Esophagus squamous epithelium (tissue), 5 donors: ENCODE results near the gene FNBP1L. TPM values are rescaled to one million over a fixed set of nuclear protein-coding genes. Genes with fewer than 3 reads are reported as not detected.

Experiments
- DNase-seq: peaks from one replicate; lab custom pipeline; 2025; lab: John Stamatoyannopoulos, UW
- H3K27ac ChIP-seq, 4 donors: fragments of 200-600 bp; sonication (generic); one replicate each; pipeline ENCODE4 v1.5.1; 2016 to 2019; ENCODE audit warnings: mild to moderate bottlenecking in 1 of 4
- H3K27me3 ChIP-seq, 4 donors: fragments of 200-600 bp; sonication (generic); 1 replicate in 3 of 4; 2 replicates in 1 of 4; pipeline versions ENCODE4 v1.5.1 to v1.6.0; 2017 to 2021; ENCODE audit warnings: antibody characterized with exemption in 1 of 4
- H3K36me3 ChIP-seq, 3 donors: fragments of 200-600 bp; sonication (generic); one replicate each; pipeline ENCODE4 v1.5.1; 2016 to 2019
- H3K4me1 ChIP-seq, 3 donors: fragments of 200-600 bp; sonication (generic); one replicate each; pipeline ENCODE4 v1.5.1; 2017 to 2019
- H3K4me3 ChIP-seq, 4 donors: fragments of 200-600 bp; sonication (generic); 1 replicate in 3 of 4; 2 replicates in 1 of 4; pipeline ENCODE4 v1.5.1; 2016 to 2019; ENCODE audit warnings: mild to moderate bottlenecking in 2 of 4, moderate library complexity in 1 of 4
- H3K9me3 ChIP-seq, 3 donors: fragments of 200-600 bp; sonication (generic); one replicate each; pipeline ENCODE4 v1.5.1; 2016 to 2019
- POLR2A ChIP-seq, 4 donors: fragments of 450-650 bp; IDR thresholded peaks; one replicate each; pipeline ENCODE4 v1.6.1; 2017; ENCODE audit warnings: antibody characterized with exemption in 4 of 4, mild to moderate bottlenecking in 4 of 4, moderate library complexity in 3 of 4
- WGBS, 2 donors: methylation state at CpG; one replicate each; pipeline ENCODE4 v1.1.5; 2018; 5-methylcytosine and 5-hydroxymethylcytosine counted together
- intact Hi-C: fragments of 100-400 bp; cut with DNase I; formaldehyde crosslinking; loops from one replicate; pipeline ENCODE4 v1.15.0; 2022
- total RNA-seq, 4 donors: library from RNA; depleted of rRNA; stranded (reverse); fragments of >200 nt; gene quantifications; one replicate each; pipeline ENCODE4 v1.1.0, GENCODE V29; 2016
- TF ChIP-seq, protein P1 (sequence below), 6 experiments: fragments of 450-650 bp in 4 of 6; fragments of 200-600 bp in 2 of 6; sonication (generic) in 2 of 6; IDR thresholded peaks; one replicate each; pipeline ENCODE4 v1.5.1; 2016 to 2019; ENCODE audit warnings: antibody characterized with exemption in 6 of 6, mild to moderate bottlenecking in 4 of 6, moderate library complexity in 4 of 6
- donor health status: DM: yes; HTN: yes; CAD: no.

Gene FNBP1L
- total RNA-seq, 4 donors from 2014 or later, result 7.5 to 14.2 (median 9.0) TPM

DNA sequence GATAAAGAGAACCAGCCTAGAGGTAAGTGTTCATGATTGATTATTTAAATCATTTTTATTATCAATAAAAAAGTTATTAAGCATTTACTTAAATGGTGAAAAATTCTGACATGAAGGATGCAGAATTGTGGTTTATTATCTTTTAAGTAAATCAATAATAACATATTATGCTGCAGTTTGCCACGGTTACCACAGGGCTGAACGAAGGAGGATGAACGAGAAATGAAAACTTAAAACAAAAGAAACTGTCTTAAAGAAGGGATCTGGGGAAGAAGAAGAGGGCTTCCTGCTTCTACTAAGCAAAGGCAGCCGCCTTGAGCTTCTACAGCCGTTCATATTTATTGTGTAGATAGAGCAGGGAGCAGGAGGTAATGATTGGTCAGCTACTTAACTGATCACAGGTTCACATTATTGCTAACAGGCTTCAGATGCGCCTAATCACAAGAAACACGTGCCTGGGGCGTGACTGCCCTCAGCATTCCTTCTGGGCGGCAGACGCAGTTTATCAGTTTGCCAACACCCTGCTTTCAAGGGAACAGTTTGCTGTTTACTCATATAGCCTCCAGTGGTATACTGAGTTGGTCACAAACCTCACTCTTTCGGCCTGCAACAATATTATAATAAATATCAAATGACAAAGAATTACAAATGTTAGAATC is 5.8 kb upstream of the FNBP1L start:
- TF ChIP-seq POLR2A (IDR thresholded peaks at IDR 0.05), result no peak
- TF ChIP-seq, protein P1, sequence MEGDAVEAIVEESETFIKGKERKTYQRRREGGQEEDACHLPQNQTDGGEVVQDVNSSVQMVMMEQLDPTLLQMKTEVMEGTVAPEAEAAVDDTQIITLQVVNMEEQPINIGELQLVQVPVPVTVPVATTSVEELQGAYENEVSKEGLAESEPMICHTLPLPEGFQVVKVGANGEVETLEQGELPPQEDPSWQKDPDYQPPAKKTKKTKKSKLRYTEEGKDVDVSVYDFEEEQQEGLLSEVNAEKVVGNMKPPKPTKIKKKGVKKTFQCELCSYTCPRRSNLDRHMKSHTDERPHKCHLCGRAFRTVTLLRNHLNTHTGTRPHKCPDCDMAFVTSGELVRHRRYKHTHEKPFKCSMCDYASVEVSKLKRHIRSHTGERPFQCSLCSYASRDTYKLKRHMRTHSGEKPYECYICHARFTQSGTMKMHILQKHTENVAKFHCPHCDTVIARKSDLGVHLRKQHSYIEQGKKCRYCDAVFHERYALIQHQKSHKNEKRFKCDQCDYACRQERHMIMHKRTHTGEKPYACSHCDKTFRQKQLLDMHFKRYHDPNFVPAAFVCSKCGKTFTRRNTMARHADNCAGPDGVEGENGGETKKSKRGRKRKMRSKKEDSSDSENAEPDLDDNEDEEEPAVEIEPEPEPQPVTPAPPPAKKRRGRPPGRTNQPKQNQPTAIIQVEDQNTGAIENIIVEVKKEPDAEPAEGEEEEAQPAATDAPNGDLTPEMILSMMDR (IDR thresholded peaks at IDR 0.05), result no peak
- no peak overlapping the region for H3K27ac ChIP-seq
- DNase-seq, result no peak
- H3K4me1 ChIP-seq, result peaks cover 0 to 8% (median 0%) of the 10 kb centered on the region in 3 donors
- H3K4me3 ChIP-seq, result no peak overlapping the region
- H3K36me3 ChIP-seq, result no peaks in the 10 kb centered on the region
- 48 to 57% methylated on average over 11 of the region's 11 CpGs for WGBS, 2 donors
- H3K9me3 ChIP-seq, result no peaks in the 10 kb centered on the region
- no peaks in the 10 kb centered on the region for H3K27me3 ChIP-seq
- intact Hi-C loops, result no loop called here

DNA sequence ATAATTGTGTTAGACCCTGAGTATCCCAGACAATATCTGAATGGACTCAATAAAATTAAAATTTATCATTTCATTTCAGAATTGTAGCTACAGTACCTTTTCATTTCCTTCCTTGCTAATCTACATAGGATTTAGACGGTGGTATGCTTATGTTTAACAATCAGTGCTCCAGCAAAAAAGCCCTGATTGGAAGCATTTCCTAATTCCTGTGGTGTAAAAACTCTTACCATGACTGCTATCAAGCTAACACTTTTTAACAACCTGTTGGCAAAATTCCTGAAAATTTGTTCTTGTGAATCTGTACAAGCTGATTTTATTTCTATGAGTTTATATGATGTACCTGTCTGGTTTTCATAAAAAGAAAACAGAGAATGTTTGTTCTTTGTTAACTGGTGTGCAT is 5.2 kb upstream of the FNBP1L start:
- H3K9me3 ChIP-seq, result no peaks in the 10 kb centered on the region
- no peak overlapping the region for H3K27ac ChIP-seq
- H3K27me3 ChIP-seq, result no peaks in the 10 kb centered on the region
- TF ChIP-seq, protein P1 (IDR thresholded peaks at IDR 0.05), result no peak
- no peak overlapping the region for H3K4me3 ChIP-seq
- no peak for DNase-seq
- WGBS, 2 donors, result 46 to 50% methylated on average over 1 of the region's 1 CpG
- H3K36me3 ChIP-seq, result no peaks in the 10 kb centered on the region
- intact Hi-C loops, result no loop called here
- H3K4me1 ChIP-seq, result peaks cover 0 to 14% (median 0%) of the 10 kb centered on the region in 3 donors

DNA sequence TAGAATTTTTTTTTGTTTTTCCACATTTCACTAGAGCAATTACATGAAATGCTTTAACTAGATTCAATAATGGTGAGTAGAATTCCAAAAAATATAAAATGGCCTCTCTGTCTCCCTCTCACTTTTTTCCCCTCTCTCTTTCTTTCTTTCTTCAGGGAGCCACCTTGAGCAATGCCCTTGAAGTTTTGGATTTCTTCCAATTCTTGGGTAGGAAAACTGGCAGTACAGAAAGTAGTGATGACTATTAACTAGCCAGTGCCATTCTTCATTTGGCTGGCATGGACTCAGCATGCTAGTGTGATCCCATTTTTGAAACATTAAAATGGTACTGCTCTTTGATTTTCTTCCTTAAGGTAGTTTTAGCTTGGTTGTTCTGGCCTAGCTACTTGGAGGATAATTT is 4.5 kb upstream of the FNBP1L start:
- no peaks in the 10 kb centered on the region for H3K36me3 ChIP-seq
- TF ChIP-seq, protein P1 (IDR thresholded peaks at IDR 0.05), result no peak
- TF ChIP-seq POLR2A (IDR thresholded peaks at IDR 0.05), result no peak
- H3K4me1 ChIP-seq, result peaks cover 0 to 18% (median 0%) of the 10 kb centered on the region in 3 donors
- H3K9me3 ChIP-seq, result no peaks in the 10 kb centered on the region
- peaks cover 0 to 7% (median 0%) of the 10 kb centered on the region in 4 donors for H3K27me3 ChIP-seq
- no peak for DNase-seq
- no peak overlapping the region for H3K27ac ChIP-seq
- no peak overlapping the region for H3K4me3 ChIP-seq
- intact Hi-C loops, result no loop called here

DNA sequence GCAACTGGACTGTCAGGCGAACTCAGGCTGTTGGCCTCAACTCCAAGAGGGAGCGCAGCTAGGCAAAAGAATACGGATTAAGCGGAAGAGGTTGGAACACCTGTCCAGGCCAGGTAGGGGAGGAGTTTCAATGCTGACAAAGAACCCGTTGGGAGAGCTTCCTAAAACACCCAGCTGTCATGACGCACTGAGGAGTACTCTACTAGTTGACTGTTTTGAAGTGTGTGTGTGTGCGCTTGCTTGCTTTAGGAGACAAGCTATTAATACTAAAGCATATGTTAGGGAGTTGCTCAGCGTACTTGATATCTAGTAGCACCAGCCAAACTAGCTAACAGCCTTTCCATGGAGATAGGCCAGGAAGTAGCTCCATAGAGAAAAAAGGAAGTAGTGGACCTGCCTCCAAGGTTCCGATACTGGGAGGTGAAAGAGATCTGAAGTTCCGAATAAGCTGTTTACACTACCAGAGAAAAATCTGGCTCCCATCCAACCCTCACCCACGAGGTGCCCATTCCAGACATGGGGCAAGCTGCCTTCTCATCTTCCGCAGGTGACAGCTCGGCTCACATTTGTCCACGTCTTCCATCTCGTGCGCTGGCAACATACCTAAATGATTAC is 974 bp upstream of the FNBP1L start:
- Histone ChIP-seq H3K27ac (peak overlapping the region; percentile 69 to 92 (median 89)), H3K4me1 (peaks cover 0 to 39% (median 7%) of the 10 kb centered on the region in 3 donors), H3K4me3 (peak overlapping the region; percentile 73 to 93 (median 89)), H3K9me3 (no peaks in the 10 kb centered on the region), H3K36me3 (no peaks in the 10 kb centered on the region), H3K27me3 (peaks cover 0 to 14% (median 0%) of the 10 kb centered on the region in 4 donors)
- DNase-seq, result no peak
- TF ChIP-seq, protein P1 (IDR thresholded peaks at IDR 0.05), result no peak
- no peak for TF ChIP-seq POLR2A (IDR thresholded peaks at IDR 0.05)
- WGBS, 2 donors, result 27 to 28% methylated on average over 16 of the region's 16 CpGs
- intact Hi-C loops, result no loop called here

DNA sequence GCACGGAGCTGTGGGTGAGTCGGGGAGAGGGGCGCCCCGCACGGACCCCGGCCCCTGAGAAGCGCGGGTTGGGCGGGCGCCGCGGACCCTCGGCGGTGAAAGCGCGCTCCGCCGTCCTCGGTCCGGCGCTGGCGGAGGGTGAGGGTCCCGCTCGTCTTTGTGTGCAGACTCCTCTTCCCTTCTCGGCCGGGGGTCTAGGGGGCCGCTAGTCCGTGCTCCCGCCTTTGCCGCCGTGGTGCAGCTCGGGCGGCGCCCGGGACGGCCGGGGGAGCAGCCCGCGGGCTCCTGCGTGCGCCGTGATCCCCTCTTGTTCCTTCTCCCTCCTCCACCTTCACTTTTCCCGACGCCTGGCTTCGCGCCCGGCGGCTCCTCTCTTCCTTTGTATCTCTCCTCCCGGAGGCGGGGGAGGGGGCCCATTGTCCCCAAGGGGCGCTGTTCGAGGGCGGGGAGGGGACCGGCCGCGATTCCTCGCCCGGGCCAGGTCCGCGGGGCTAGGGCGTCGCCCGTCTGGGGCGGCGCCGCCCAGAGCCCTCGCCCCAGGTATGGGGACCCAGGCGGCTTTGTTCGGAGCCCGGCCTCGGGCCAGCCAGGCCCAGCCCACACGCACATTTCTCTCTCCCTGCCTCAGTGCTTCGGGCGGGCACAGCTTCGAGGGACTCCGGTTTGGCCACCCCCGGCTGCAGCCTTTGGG is 519 bp downstream of the FNBP1L start:
- peak overlapping the region; percentile 89 to 93 (median 90) for H3K27ac ChIP-seq
- intact Hi-C loops, result no loop called here
- no peak for TF ChIP-seq POLR2A (IDR thresholded peaks at IDR 0.05)
- TF ChIP-seq, protein P1 (IDR thresholded peaks at IDR 0.05), result peak in 1 of 6 experiments; percentile 8
- peak overlapping the region; percentile 73 to 93 (median 89) for H3K4me3 ChIP-seq
- H3K36me3 ChIP-seq, result no peaks in the 10 kb centered on the region
- peaks cover 0 to 39% (median 7%) of the 10 kb centered on the region in 3 donors for H3K4me1 ChIP-seq
- H3K9me3 ChIP-seq, result no peaks in the 10 kb centered on the region
- no peak for DNase-seq
- whole genome bisulfite sequencing, 2 donors, result 0 to 13% methylated on average over 3 to 6 of the region's 77 CpGs
- H3K27me3 ChIP-seq, result peaks cover 0 to 14% (median 0%) of the 10 kb centered on the region in 4 donors
